ENCODE measurements around the gene C12orf50.
"Not testable (repeated sequence)": the region's sequence is repeated elsewhere in the genome, so short reads cannot be mapped to it uniquely, and the experiment has no call there.

Gene C12orf50, protein sequence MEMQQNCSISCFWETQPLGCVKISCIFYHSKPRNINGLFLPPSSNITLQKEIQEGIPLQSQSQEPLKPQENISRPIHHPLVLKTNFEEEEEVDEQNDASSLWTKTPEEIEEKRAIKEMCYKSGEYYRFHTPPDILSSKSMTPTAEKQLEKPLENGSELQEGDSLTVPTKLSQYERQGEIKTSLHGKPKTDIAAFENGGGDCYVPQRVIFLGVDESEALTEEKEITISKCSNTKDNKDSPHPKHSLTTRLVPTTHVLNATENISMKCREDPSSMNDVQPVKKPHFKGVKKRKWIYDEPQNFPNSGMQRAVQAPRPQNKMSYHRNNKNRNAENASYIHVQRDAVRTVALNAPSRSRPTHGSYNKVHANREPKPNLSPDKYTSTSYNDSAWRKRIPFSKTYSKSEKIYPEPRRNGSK

DNA sequence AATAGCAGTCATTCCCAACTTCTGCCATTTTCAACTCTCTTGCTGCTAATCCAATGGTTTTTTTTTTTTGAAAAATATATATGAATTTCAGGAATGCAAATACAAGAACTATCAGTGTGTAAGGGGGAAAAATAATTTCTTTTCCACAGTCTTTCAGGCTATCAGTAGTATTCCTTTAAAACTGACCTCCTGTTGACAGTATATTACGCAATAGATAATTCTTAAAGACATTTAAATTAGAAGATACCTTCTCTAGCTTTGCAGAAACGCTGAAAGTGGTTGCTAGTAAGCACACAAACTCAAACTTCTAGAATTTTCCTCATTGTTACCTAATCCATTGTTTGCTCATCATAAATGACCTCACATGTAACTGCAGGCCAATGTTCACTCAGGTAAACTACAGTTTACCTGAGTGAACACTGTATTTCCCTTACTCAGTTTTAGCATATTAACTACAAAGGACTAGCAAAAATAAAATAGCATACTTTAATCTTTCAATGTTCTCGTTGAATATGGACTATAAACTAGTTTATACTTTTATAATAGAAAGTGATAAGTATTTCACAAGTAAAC lies at the start of gene C12orf50:
Gene C12orf50 (minus strand): TSS at position 309 of the 573 bp plus-strand sequence. CDS start 2,439 bp downstream, outside the sequence.
- DNase-seq: no peak

DNA sequence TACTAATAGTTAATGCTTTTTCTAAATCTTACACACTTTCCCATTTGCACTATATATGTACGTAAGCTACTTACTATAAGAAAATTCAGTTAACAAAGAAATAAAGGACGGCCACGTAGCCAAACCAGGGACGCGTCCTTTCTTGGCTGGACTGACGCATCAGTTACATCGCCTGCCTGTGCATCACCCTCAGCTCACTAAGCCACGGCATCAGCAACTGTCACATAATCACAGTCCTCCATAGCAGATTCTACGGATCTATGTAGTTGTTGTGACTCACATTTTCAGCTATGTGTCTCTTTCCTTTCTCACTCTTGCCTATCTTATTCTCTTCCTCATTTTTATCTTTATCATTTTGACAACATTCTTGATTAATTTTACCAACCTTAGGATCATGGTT lies 38.1 kb upstream of the C12orf50 start:
- no peak for DNase-seq

DNA sequence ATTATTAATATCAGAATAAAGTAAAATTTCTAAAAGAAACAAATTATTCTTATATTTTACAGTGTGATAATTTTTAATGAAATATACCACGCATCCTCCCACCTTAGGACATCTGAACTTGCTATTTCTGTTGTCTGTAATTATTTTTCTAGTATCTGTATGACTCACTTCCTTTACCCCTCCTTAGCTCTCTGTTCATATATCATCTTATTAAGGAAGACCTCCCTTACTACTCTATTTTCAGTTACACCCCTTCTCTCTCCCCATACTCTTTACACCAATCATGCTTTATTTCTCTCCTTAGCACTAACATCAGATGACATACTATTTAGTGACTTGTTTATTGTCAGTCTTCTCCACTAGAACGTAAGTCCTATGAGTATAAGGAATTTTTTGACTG lies 34.2 kb upstream of the C12orf50 start:
- no peak for DNase-seq

DNA sequence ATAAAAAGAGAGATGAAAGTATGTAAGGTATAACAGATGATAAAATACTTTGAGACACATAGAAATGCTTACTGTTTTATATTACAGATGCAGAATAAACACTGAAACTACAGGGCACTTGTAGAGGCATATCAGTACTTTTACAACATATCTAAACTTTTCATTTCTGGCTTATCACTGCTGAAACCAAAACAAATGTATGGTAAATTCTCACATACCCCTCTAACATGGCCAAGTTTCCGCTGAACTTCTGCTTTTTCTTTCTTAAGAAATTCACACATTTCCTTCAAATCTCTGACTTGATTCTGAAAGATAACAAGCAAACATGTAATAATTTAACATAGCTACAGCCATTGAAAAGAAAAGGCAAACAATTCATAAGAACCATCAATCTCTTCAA lies 33.3 kb upstream of the C12orf50 start:
- DNase-seq: no peak

DNA sequence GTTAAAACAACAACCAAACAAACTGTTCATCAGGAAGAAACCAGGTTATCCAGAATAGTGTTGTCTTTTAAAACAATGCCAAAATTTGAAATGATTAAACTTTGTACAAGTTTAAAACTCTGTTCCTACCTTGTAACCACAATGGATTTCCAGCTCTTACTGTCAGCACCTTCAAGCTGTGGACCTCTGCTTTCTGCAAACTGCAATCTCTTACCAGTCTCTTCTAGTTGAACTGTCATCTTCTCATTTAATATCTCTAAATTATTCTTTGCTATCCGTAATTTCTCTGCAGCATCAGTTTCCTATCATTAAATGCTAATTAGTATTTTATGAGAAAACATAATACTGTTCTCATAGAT lies 29.5 kb upstream of the C12orf50 start:
- no peak for DNase-seq

DNA sequence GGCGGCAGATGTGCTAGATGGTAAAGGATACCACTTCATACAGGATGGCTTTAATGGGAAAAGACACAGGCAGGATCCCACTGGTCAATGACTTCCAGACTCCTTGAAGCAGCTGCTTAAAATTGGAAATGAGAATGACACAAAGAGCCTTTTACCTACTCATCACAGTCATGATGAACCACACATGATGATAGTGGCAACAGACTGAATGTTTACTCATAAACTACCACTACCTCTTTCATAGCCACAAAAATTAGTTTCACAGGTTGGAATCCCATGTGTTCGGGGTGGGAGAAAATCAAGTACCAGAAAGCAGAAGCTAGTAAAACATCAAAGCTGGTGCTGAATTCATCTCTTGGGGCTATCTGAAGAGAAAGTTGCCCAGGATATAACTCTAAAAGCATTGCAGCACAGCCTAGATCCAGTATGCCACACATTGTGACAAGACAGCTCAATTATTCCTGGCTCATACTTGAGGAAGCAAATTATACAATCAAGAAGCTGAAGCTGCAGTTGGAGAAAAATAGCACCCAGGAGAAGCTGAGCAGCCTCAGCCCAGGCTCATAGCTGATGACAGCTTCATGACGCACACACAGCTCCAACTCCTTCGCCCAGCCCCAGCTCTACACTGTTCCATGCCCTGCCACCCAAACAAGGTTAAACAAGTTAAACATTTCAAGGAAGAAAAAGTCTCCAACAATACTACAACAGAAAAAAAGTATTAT lies 29.0 kb upstream of the C12orf50 start:
- no peak for DNase-seq

DNA sequence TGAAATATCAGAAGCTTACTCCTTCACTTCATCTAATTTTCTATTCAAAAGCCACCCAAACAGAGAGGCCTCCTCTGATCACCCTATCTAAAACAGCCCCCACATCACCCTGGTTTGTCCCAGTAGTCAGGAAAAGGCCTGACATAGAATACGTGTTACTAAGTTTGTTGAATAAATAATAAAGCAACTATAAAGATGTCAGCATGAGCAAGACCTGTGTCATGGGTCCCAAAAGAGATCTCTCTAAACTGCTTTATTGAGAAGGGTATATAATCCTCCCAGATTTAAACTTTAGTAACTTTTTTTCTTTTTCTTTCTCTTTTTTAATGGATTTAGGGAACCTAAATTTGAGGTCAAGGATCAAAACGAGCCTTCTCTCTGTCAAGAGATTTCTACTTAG lies 27.4 kb upstream of the C12orf50 start:
- no peak for DNase-seq

DNA sequence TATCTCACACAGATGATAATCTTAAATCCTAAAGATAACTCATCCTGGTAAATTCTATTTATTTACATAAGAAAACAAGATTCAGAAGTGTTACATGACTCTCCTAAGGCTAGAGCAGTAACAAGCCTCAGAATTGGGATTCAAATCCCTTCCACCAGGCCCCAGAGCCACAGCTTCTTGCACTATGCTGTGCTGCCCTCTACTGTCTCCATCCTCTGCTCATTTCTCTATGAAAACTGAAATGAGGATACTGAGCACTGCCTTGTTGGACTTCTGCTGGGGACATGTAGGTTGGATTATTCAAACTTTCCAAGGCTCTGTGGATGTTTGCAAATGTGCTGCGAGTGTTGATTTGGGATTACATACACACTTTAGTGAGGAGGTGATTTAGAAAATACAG lies 23.5 kb upstream of the C12orf50 start:
- DNase-seq: no peak

DNA sequence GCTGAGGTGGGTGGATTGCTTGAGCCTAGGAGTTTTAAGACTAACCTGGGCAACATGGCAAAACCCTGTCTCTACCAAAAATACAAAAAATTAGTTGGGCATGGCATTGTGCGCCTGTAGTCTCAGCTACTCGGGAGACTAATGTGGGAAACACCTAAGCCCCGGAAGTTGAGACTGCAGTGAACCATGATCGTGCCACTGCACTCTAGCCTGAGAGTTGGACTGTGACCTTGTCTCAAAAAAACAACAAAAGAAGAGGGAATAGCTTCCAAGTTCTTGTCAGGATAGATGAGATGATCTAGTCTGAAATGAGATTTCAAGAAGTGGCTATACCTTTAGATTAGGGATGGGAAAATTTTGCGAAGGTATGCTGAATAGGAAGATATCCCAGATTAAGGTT lies 14.8 kb upstream of the C12orf50 start:
- no peak for DNase-seq

DNA sequence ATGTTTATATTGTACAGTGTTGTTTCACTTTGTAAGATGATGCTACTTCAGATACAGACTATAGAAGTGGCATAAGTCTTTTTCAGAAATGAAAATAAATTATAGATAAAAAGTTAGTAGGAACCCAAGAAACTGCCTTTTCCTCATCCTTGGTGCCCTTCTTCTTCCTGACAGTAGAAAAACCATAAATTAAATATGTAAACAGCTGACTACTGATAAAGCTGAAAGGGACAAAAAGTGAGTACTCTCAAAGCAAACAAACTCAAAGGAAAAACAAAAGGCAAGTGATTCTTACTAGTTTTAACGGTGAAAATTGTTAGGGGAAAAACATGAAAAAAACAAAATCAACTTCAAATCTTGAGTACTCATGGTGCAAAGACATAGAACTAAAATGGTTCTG lies 8.6 kb upstream of the C12orf50 start:
- no peak for DNase-seq

DNA sequence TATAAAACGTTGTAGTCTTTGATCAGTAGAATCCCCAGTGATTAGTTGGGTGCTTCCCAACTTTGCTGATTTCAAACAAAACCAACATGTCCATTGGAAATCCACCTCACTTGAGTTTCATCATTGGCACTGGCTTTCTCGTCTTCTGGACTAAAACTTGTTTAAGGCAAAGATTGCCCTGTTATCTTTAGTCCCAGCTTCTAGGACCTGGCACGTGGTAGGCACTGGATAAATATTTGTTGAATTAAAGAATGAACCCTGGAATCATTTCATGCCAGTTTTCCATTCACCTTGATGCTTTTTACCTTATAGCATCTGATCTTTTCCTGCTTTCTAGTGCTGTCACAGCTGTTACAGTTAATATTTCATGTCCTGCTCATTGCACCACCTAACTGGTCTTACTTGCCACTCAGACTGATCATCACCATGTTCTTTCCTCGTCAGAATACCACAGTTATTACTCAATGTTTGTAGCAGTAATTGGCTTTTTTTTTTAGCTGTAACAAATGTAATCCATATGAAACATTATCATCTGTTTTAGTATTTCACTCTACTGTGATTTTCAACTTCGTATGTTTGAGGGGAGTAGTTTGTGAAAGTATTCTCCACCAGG lies 7.3 kb upstream of the C12orf50 start:
- no peak for DNase-seq

DNA sequence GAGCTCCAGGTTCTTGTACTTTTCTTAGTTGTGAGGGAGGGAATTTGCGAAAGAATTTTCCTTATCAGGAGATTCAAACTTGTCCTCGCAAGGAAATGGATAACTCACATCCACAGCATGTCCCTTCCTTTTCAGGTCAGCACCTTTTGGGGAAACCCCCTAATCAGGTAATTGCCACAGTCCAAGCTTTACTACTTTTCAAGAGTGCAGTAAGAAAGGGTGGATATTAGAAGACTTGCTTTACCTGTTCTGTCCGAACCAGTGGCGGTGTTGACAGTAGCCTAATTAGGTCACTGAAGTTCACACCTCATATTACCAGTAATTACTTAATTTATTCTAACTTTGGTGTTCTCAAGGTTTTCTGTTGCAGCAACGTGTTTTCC lies 6.7 kb upstream of the C12orf50 start:
- no peak for DNase-seq

DNA sequence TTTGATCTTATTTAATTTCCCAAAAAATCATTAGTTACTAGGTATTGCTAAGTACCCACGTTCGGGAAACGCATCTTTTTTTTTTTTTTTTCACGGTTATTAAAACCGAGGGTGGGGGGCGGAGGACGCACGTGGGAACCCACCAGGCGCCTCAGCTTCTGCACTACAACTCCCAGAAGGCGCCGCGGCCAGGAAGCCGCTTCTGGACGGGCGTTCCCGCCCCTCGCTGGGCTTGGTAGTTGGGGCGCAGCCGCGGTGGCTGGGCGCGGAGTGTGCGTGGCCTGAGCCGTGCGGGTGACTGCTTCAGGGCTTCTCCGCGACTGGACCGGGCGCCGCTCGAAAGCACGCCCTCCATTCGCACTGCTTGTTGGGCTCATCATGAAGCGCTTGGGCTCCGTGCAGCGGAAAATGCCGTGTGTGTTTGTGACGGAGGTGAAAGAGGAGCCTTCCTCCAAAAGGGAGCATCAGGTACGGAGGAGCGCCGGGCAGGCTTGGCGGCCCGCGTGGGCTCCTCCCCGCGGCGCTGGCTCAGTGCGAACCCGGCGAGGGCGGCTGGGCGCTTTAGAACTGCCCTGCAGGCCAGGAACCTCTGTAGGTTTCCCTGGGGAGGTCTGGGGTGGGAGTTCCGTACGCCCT lies 6.2 kb upstream of the C12orf50 start:
- DNase-seq: peak; percentile 35 to 84

DNA sequence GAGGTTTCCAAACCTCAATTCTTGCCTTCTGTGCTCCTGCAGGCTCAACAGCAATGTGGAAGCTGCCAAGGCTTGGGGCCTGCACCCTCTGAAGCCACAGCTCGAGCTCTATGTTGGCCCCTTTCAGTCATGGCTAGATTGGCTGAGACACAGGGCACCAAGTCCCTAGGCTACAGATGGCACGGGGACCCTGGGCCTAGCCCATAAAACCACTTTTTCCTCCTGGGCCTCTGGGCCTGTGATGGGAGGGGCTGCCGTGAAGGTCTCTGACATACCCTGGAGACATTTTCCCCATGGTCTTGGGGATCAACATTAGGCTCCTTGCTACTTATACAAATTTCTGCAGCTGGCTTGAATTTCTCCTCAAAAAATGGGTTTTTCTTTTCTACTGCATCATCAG lies 2.0 kb upstream of the C12orf50 start:
- not testable (repeated sequence) for DNase-seq

DNA sequence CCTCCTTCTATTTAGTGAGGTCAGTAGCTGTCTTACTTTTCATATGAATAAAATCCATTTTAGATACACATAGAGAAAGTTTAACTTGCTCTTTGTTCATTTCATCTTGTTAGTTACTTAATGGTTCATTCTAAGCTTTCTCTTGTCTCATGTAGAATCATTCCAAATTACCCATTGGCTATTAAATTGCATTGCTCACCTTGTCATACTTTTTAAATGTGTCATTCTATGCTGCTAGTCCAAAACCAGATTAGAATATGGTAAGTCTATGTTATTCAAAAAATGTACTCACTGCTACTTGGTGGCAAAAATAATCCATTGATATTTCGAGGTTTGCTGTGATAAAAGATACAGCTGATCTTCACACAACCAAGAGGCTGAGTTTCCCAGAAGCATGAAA lies 3.0 kb downstream of the C12orf50 start:
- no peak for DNase-seq

DNA sequence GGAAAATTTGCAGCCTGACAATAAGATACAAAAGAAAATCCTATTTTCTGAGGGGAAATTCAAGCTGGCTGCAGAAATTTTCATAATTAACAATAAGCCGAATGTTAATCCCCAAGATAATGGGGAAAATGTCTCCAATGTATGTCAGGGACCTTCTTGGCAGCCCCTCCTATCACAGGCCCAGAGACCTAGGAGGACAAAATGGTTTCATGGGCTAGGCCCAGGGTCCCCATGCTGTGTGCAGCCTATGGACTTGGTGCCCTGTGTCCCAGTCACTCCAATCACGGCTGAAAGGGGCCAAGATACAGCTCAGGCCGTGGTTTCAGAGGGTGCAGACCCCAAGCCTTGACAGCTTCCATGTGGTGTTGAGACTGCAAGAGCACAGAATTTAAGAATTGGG lies 11.2 kb downstream of the C12orf50 start:
- DNase-seq: no peak

DNA sequence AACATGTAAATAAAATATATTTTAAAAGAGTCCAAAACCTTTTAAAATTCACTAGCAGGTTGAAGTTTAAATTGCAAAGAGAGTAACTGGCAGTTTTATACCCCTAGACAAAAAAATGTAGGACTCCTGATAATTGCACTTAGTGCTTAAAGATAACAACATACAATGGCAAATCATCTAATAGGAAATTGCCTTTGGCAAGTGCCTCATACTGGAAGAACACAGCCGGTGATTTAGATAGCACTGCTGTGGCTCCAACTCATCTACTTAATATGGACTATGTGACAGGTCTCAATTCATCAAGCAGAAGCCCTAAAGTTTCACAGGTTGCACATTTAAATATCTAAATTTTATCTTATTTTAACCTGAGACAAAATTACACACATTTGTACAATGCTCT lies 13.4 kb downstream of the C12orf50 start:
- DNase-seq: no peak

DNA sequence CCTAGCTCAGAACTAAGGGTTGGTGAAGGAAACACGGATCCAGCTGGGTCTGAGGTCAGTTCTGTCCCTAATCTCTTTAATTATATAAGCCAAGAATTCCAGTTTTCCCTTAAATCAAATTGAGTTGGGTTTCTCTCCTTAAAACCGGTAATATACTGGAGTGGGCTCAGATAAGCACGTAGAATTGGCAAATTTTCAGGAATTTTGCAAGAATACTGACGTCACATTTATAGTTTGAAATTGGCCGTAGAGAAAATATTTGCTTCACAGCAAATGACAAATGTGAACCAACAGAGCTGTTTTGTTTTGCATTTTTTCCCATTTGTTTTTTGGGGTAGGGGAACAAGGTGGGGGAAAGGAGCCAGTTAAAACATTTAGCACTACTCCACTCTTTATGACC lies 17.4 kb downstream of the C12orf50 start:
- DNase-seq: no peak

DNA sequence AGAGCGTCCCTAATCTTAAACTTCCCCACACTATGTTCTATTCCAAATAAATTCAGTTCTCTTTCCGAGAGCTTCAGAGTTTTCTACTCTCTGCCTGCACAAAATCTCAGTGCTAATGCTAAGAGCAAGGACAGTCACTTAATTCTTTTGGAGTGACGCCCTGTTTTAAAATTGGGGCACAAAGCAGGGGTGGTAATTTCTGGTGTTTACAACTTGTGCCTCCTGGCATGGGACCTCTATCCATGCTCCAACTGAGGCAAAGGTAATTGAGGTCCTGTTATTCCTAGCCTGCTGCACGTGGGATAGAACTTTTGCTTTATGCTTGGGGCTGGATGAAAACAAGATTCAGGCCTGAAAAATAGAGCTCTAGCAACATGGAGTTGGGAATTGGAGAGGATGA lies 22.9 kb downstream of the C12orf50 start:
- no peak for DNase-seq

DNA sequence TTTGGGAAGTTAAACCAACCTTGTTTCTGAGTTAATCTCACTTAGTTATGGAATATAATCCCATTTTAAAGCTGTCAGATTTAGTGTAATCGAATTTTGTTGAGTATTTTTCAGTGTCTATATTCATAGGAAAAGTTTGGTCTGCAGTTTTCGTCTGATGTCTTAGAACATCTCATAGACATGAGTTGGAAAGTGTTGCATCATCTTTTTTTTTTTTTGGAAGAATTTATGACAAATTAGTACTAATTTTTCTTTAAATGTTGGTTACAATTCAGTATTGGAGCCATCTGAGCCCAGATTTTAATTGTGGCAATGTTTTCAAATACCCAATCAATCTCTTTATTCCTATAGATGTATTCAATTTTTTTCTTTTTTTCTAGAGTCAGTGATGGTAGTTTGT lies 27.9 kb downstream of the C12orf50 start:
- DNase-seq: no peak

DNA sequence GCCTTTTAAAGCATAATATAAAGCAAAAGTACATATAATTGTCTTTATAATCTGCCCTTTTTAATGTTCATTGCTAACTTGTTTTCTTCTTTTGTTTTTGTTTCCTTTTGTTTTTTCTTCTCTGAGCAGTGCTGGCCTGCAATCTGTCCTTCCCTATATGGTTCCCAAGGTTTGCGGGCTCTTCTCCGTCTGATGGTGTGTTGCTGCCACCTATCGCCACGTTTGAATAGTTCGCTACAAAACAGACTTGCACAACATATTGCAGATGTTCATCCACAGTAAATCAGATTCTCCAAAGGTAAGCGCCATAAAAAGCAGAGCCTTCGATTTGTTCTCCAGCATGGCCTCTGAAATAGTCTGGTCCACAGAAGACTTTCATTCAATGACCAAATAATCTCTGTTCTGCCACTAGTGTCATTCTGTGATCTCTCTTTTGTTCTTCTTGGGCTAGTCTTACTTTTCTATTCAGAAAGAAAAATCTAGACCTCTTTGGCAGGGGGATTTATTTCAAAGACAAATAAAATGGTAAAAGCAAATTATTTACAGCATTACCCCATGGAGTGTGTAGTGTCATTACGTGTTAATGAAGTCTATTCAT lies 33.5 kb downstream of the C12orf50 start:
- DNase-seq: peak; percentile 15 to 49

DNA sequence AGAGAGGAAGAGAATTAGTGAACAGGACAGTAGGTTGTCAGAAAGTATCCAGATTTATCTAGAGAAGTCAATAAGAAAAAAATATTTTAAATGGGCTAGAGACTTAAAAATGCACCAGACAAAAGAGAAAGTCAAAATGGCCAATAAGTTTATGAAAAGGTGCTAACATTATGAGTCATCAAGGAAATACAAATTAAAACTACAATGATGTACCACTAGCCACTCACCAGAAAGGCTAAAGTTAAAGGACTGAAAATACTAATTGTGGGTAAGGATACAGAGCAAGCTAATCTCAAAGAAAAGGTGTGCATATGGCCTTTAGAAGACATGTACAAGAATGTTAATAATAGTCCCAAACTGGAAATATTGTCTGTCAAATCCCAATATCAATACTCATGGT lies 37.7 kb downstream of the C12orf50 start:
- DNase-seq: no peak

DNA sequence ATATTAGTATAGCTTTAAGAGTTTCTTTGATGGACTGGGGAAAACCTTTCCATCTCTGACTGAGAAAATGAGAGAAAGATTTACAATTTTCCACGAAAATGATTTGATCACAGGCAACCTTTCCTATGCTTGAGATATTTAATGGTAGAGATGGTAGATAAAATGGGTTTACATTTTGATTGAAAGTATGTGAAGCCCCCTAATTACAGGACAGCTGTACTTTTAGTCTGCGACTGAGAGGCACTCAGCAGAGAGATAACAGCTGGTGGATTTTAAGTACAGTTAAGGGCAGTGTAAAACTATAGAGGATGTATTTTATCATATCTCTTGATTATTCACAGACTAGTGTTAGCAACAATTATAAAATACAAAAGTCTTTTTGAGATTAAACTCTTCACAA lies 40.7 kb downstream of the C12orf50 start:
- DNase-seq: no peak
